Measurements from ENCODE around the gene TTC7B. TPM values are rescaled to one million over a fixed set of nuclear protein-coding genes. Genes with fewer than 3 reads are reported as not detected.

Gene TTC7B
- total RNA-seq, 1 donor from 2014 or later, result 6.1 TPM

DNA sequence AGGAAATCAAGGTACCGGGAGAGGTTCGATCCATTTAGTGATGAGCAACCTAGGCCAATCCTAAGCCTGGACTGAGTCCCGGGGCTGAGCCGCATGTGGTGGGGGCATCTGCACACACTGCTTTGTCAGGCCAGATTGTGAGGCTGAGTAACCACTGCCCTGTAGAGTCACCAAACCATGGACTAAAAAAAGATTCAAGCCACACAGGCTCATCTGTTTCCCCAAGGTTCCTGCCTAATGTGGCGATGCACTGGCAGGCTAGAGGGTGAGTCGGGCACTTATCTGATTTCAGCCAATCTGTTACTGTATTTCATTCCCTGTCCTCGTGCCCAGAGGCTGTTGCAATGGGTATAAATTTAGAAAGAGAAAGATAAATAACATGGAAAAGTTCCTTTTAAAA, 140.8 kb downstream of the TTC7B start:
- H3K4me1 Mint-ChIP-seq (ENCODE audit: low read depth), result peaks cover 40% of the 10 kb centered on the region
- H3K4me3 Mint-ChIP-seq (ENCODE audit: low read depth), result no peak overlapping the region
- DNase-seq (ENCODE audit: low spot score), result no peak
- H3K9me3 Mint-ChIP-seq, result no peaks in the 10 kb centered on the region
- no peak overlapping the region for H3K27ac Mint-ChIP-seq
- intact Hi-C loops (cut with micrococcal nuclease), result loop anchor here (5.0 kb wide), 1 partner anchor 278 kb away; the partner anchor contains the start of gene CALM1
- no peaks in the 10 kb centered on the region for H3K27me3 Mint-ChIP-seq (ENCODE audit: low read depth)
- no peaks in the 10 kb centered on the region for H3K36me3 Mint-ChIP-seq (ENCODE audit: low read depth)

DNA sequence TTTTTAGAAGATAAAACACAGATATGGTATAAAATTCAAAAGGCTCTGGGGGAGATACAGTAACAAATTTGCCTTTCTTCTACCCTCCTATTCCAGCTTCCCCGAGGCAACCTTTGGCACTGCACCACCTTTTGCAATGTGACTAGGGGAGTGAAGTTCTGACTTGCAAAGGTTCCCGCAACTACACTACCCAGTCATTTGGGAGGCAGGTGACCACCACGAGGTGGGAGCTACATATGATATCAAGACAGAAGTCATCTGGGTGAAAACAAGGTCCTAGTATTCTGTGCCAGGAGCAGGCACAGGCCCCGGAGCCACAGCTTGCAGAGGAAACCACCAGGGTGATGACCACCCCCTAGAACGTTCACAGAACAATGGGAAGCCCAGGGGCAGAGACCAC, 141.5 kb downstream of the TTC7B start:
- Mint-ChIP-seq H3K27me3 (ENCODE audit: low read depth) (no peaks in the 10 kb centered on the region), H3K27ac (no peak overlapping the region), H3K9me3 (peaks cover 5% of the 10 kb centered on the region), H3K4me1 (ENCODE audit: low read depth) (peaks cover 40% of the 10 kb centered on the region), H3K36me3 (ENCODE audit: low read depth) (no peaks in the 10 kb centered on the region), H3K4me3 (ENCODE audit: low read depth) (no peak overlapping the region)
- DNase-seq (ENCODE audit: low spot score), result no peak
- intact Hi-C loops (cut with micrococcal nuclease), result loop anchor here (5.0 kb wide), 1 partner anchor 277 kb away; the partner anchor contains the start of gene CALM1

DNA sequence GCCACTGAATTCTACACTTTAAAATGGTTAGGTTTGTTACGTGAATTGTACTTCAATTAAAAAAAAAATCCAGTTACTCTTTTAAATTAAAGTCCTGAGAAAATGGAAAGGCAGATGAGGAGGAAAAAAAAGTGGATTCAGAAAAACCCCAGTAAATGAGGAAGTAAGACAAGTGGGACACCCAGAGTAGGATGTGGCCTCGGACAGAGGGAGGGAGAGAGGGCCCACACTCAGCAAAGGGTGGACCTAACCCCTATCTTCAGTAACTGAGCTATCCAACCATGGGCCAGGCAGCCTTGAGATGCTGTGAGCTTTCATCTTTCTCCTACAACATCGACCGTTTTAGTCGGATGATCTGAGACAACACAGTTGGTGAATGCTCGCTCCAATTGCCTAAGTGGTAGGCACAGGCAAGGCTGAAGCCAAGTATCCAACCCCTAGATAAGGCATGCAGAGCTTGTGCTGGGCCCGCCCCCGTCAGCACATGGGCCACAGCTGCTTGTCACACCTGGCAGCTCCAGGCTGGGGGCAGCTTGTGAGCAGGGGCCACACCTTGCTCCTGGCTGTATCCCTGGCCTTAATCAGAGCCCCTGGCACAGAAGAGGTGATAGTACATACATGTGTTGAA, 142.1 kb downstream of the TTC7B start:
- Mint-ChIP-seq H3K27me3 (ENCODE audit: low read depth) (no peaks in the 10 kb centered on the region), H3K27ac (no peak overlapping the region), H3K9me3 (peaks cover 6% of the 10 kb centered on the region), H3K36me3 (ENCODE audit: low read depth) (no peaks in the 10 kb centered on the region), H3K4me1 (ENCODE audit: low read depth) (peaks cover 37% of the 10 kb centered on the region), H3K4me3 (ENCODE audit: low read depth) (no peak overlapping the region)
- DNase-seq (ENCODE audit: low spot score), result no peak
- intact Hi-C loops (cut with micrococcal nuclease), result no loop called here

DNA sequence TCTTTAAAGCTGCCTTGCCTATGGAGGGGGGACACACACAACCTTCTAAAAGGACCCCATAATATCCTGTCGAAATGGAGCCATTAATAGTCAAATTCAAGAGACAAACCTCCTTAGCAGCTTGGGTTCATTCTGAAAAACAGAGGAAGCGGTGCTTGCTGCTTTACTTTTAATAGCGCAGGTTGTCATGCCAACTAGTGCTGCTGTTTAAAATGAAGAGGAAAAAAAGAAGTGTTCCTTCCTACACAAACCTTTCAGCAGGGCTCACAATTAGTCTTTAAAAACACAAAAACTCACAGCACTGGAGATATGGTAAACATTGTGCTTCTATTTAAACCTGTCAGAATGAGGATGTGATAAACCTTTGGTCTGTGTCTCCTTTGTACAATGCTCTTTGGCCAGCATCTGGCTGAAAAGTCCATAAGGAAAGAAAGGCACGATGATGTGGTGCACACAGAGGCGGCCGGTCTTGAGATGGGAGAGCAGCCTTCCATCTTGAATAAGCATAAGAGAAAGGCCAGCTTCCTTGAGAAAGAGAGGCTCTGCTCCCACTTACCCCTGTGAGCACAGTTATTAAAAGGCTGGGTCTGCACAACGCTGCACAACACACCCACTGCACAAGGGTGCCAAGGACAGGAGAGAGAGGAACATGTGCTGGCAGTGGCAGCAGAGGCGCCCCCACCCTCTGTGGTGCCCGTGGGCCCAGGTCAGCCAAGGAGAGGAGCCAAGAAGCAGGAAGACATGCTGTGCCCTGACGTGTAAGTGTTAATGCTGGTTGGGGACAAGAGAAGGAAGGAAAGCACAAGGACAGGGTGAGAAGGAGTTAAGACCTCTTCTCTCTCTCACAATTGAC, 144.6 kb downstream of the TTC7B start:
- H3K9me3 Mint-ChIP-seq, result peaks cover 6% of the 10 kb centered on the region
- H3K27me3 Mint-ChIP-seq (ENCODE audit: low read depth), result no peaks in the 10 kb centered on the region
- intact Hi-C loops (cut with micrococcal nuclease), result no loop called here
- no peak overlapping the region for H3K4me3 Mint-ChIP-seq (ENCODE audit: low read depth)
- peaks cover 16% of the 10 kb centered on the region for H3K4me1 Mint-ChIP-seq (ENCODE audit: low read depth)
- no peak overlapping the region for H3K27ac Mint-ChIP-seq
- H3K36me3 Mint-ChIP-seq (ENCODE audit: low read depth), result no peaks in the 10 kb centered on the region
- no peak for DNase-seq (ENCODE audit: low spot score)

DNA sequence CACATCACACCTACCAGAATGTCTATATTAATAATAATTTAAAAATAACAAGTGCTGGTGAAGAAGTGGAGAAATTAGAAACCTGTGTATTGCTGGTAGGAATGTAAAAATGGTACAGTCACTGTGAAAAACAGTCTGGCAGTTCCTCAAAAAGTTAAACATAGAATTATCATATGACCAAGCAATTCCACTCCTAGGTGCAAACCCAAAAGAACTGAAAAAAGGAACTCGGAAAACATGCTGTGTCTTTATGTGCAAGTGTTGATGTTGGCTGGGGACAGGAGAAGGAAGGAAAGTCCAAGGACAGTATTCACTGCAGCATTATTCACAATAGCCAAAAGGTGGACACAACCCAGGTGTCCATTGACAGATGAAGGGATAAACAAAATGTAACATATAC, 146.5 kb downstream of the TTC7B start:
- H3K4me1 Mint-ChIP-seq (ENCODE audit: low read depth), result peaks cover 1% of the 10 kb centered on the region
- no peaks in the 10 kb centered on the region for H3K36me3 Mint-ChIP-seq (ENCODE audit: low read depth)
- H3K27ac Mint-ChIP-seq, result no peak overlapping the region
- H3K9me3 Mint-ChIP-seq, result peaks cover 6% of the 10 kb centered on the region
- H3K4me3 Mint-ChIP-seq (ENCODE audit: low read depth), result no peak overlapping the region
- DNase-seq (ENCODE audit: low spot score), result no peak
- intact Hi-C loops (cut with micrococcal nuclease), result no loop called here
- no peaks in the 10 kb centered on the region for H3K27me3 Mint-ChIP-seq (ENCODE audit: low read depth)

DNA sequence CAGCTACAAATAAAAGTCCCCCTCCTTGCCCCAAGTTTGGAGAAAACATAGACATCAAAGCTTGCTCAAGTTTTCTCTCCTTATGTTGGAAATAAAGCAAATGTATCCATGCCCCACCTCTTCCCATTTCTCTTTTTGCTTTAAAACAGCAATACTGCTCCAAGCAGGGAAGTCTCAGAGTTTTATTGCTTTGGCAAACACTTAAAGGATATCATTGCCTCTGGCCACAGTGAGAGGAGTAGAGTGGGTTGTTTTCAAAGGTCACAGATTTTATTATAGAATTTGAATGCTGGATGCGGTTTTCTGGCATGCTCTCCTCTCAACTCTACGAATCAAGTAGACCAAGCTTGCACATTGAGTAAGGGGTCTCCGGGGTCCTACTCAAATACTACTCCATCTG, 149.7 kb downstream of the TTC7B start:
- DNase-seq (ENCODE audit: low spot score), result no peak
- intact Hi-C loops (cut with micrococcal nuclease), result no loop called here
- Mint-ChIP-seq H3K4me3 (ENCODE audit: low read depth) (no peak overlapping the region), H3K36me3 (ENCODE audit: low read depth) (no peaks in the 10 kb centered on the region), H3K27me3 (ENCODE audit: low read depth) (no peaks in the 10 kb centered on the region), H3K4me1 (ENCODE audit: low read depth) (no peaks in the 10 kb centered on the region), H3K9me3 (peaks cover 6% of the 10 kb centered on the region), H3K27ac (no peak overlapping the region)

DNA sequence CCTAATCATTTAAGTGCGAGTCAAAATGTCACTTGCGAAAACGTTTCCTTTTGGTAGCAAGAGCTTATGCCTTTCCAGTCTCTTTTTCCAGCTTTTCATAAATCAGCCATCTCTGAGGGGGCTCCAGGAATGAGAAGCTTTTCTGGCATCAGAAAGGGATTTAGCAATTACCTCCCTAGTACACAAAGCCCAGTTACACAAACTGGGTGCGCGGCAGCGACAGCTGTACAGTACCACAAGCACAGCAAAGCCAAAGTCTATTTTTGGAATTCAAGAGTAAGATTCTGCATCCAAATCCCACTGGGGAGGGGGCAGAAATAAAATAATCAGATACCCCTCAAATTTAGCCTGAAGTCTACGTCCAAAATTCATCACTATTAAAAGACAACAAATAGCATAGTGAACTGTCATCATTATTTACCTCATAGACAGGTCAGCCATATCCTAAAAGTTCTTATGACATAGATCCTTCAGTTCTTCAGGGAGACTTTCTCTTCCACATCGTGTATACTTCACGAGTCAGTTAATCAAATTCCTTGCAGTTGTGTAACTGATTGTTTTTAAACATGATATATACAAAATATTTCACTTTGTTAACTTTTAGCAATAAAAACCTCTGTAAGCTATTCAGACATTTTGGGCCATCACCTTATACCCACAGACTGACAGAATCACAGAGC, 150.8 kb downstream of the TTC7B start:
- H3K36me3 Mint-ChIP-seq (ENCODE audit: low read depth), result no peaks in the 10 kb centered on the region
- peaks cover 6% of the 10 kb centered on the region for H3K9me3 Mint-ChIP-seq
- no peak overlapping the region for H3K27ac Mint-ChIP-seq
- no peaks in the 10 kb centered on the region for H3K4me1 Mint-ChIP-seq (ENCODE audit: low read depth)
- no peak for DNase-seq (ENCODE audit: low spot score)
- intact Hi-C loops (cut with micrococcal nuclease), result no loop called here
- H3K27me3 Mint-ChIP-seq (ENCODE audit: low read depth), result peaks cover under 1% of the 10 kb centered on the region
- H3K4me3 Mint-ChIP-seq (ENCODE audit: low read depth), result no peak overlapping the region

DNA sequence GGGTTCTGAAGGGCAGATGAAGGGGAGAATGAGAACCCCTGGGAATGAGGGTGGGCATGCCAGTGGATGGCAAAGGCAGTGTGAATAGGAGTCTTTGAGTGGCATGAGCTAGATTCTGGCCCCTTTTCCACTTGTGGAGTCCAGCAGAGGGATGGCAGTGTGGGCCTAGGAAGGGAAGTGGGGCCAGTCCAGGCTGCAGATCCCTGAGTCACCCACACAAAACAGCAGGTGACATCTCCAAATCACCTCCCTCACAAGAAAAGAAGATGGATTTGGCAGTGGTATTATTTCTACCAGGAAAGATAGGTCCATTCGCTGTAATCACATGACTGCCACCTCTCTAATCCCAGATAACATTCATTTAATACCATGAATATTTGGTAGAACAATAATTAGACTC, 151.3 kb downstream of the TTC7B start:
- Mint-ChIP-seq H3K4me1 (ENCODE audit: low read depth) (no peaks in the 10 kb centered on the region), H3K27ac (no peak overlapping the region), H3K9me3 (peaks cover 3% of the 10 kb centered on the region), H3K27me3 (ENCODE audit: low read depth) (peaks cover 2% of the 10 kb centered on the region), H3K4me3 (ENCODE audit: low read depth) (no peak overlapping the region), H3K36me3 (ENCODE audit: low read depth) (no peaks in the 10 kb centered on the region)
- no peak for DNase-seq (ENCODE audit: low spot score)
- intact Hi-C loops (cut with micrococcal nuclease), result no loop called here

DNA sequence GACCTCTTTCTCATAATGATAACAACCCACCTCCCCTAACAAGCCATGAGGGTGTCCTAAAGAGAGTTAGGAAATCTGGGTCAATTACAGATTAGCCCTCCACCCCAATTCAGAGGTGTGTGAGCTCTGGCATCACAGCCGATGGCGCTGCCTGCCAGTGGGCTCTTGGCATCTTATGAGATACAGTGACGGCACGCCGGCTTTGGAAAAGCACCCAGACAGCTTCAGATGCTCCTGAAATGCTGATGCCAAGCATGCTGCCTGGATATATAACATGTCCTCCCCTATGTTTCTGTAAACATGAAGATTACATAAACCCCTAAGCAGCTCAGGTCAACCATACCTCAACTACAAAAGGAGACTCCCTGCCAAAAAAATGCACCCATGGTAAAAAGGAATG, 152.6 kb downstream of the TTC7B start:
- peaks cover 9% of the 10 kb centered on the region for H3K4me1 Mint-ChIP-seq (ENCODE audit: low read depth)
- no peak overlapping the region for H3K4me3 Mint-ChIP-seq (ENCODE audit: low read depth)
- H3K9me3 Mint-ChIP-seq, result no peaks in the 10 kb centered on the region
- intact Hi-C loops (cut with micrococcal nuclease), result no loop called here
- H3K27ac Mint-ChIP-seq, result no peak overlapping the region
- DNase-seq (ENCODE audit: low spot score), result no peak
- no peaks in the 10 kb centered on the region for H3K36me3 Mint-ChIP-seq (ENCODE audit: low read depth)
- peaks cover 2% of the 10 kb centered on the region for H3K27me3 Mint-ChIP-seq (ENCODE audit: low read depth)

DNA sequence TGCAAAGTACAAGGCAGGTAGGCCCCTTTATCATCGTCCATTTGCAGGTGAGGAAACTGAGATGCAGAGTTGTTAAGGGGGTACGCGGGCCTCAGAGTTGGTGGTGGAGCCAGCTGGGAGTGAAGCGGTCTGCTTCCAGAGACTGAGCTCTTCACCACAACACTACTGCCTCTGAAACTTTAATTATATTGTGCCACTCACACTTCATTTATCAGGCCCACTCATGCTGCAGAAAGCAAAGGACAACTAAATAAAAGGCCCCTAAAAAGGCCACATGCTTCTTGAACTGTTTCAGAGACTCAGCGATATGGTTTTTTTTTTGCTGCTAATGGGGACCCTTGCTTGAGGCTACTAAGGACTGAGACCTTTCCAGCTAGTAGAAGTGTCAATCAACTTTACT, 153.1 kb downstream of the TTC7B start:
- Mint-ChIP-seq H3K9me3 (no peaks in the 10 kb centered on the region), H3K4me1 (ENCODE audit: low read depth) (peaks cover 13% of the 10 kb centered on the region), H3K4me3 (ENCODE audit: low read depth) (no peak overlapping the region), H3K36me3 (ENCODE audit: low read depth) (no peaks in the 10 kb centered on the region), H3K27me3 (ENCODE audit: low read depth) (peaks cover 2% of the 10 kb centered on the region), H3K27ac (no peak overlapping the region)
- intact Hi-C loops (cut with micrococcal nuclease), result no loop called here
- no peak for DNase-seq (ENCODE audit: low spot score)

DNA sequence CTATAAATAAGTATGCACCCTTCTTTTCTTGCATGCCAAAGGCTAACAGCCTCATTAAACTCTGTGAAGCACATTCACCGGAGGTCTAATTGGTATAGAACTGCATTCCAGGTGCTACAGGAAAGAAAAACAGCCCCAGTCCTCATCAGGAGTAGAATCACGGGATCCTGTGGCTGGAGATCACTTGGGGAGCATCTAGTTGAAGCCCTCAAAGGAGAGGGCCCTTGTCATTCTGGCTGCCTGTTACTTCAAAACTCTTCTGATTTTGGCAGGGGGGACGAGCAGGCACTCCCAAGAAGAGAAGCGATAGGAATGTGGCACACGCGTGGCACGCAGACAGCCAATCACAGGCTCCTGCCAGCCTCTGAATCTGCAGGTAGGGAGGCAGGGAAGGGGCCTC, 154.4 kb downstream of the TTC7B start:
- Mint-ChIP-seq H3K4me3 (ENCODE audit: low read depth) (no peak overlapping the region), H3K9me3 (no peaks in the 10 kb centered on the region)

DNA sequence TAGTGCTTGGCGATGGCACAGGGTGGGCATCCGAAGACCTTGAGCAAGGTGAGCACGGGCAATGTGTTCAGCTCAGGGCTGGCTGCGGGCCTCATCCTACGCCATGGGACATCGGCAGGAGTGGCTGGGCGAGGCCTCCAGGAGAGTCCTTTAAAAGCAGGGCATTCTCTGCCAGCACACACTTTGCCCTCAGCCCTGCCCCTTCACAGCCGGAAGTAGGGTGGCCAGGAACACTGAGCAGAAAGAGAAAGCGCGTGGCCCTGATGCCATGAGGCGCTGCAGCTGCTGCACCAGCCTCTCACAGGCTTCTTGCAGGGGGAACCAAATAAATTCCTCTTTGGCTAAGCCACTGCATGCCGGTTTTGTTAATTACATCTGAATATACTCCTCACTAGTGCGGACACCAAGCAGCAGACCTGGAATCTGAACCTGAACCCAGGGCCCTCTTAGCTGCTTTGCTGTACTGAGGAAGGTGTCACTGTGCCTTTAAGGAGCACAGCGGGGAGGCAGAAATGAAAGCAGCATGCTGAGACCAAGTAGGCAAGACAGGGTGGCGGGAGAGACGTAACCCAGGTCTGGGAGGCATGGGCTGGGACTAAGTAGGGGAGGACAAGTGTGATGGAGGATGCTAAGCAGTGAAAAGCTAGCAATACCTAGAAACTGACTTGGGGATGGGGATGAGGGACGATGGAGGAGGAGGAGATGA, 155.2 kb downstream of the TTC7B start:
- intact Hi-C loops (cut with micrococcal nuclease), result no loop called here
- no peak for DNase-seq (ENCODE audit: low spot score)
- no peaks in the 10 kb centered on the region for H3K9me3 Mint-ChIP-seq
- no peak overlapping the region for H3K27ac Mint-ChIP-seq
- no peaks in the 10 kb centered on the region for H3K36me3 Mint-ChIP-seq (ENCODE audit: low read depth)
- peaks cover 5% of the 10 kb centered on the region for H3K27me3 Mint-ChIP-seq (ENCODE audit: low read depth)
- no peak overlapping the region for H3K4me3 Mint-ChIP-seq (ENCODE audit: low read depth)
- peaks cover 13% of the 10 kb centered on the region for H3K4me1 Mint-ChIP-seq (ENCODE audit: low read depth)

More for the DNA sequence above, 154.4 kb downstream of the TTC7B start:
- Mint-ChIP-seq H3K27me3 (ENCODE audit: low read depth) (peaks cover 5% of the 10 kb centered on the region), H3K4me1 (ENCODE audit: low read depth) (peaks cover 13% of the 10 kb centered on the region), H3K36me3 (ENCODE audit: low read depth) (no peaks in the 10 kb centered on the region), H3K27ac (no peak overlapping the region)
- DNase-seq (ENCODE audit: low spot score), result no peak
- intact Hi-C loops (cut with micrococcal nuclease), result no loop called here
